Choroid plexus epithelial cell (primary cell): ENCODE data around the gene SPHKAP.

Experiments
- DNase-seq: peaks from one replicate; pipeline ENCODE4 v3.0.0-alpha.2; 2010; ENCODE audit warnings: low read depth
- H3K4me3 ChIP-seq: 2 replicates; pipeline ENCODE4 v1.5.1; 2011; ENCODE audit warnings: low read depth, mild to moderate bottlenecking, control low read depth, low read length, moderate library complexity
- TF ChIP-seq, protein P1 (sequence below): conservative IDR thresholded peaks from 2 replicates; pipeline ENCODE4 v1.5.1; 2011; ENCODE audit warnings: low read depth, mild to moderate bottlenecking, control low read depth, inconsistent platforms, low read length, moderate library complexity

Gene SPHKAP

GRCh38 chr2:228039752-228040534, 141.5 kb downstream of the SPHKAP start:
- no peak overlapping the region for H3K4me3 ChIP-seq
- TF ChIP-seq, protein P1, sequence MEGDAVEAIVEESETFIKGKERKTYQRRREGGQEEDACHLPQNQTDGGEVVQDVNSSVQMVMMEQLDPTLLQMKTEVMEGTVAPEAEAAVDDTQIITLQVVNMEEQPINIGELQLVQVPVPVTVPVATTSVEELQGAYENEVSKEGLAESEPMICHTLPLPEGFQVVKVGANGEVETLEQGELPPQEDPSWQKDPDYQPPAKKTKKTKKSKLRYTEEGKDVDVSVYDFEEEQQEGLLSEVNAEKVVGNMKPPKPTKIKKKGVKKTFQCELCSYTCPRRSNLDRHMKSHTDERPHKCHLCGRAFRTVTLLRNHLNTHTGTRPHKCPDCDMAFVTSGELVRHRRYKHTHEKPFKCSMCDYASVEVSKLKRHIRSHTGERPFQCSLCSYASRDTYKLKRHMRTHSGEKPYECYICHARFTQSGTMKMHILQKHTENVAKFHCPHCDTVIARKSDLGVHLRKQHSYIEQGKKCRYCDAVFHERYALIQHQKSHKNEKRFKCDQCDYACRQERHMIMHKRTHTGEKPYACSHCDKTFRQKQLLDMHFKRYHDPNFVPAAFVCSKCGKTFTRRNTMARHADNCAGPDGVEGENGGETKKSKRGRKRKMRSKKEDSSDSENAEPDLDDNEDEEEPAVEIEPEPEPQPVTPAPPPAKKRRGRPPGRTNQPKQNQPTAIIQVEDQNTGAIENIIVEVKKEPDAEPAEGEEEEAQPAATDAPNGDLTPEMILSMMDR = peak; percentile 78
- DNase-seq = peak; percentile 44

DNA sequence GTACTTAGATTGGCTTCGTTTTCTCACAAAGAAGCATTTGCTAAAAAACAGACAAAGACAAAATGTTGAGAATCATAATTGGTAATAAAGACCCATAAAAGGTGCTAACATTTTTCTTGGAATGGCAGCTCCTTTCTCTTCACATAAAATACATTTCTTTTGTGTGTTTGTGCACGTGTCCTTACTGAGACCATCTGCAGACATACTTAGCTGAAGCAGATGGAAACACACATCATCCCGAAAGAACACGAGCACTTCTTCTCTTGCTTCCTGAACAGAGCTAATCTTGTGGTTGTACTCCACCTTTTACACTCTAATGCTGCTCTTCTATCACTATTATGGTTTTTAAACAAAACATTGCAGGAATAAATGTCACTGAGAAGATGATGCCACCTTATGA, 142.5 kb downstream of the SPHKAP start:
- H3K4me3 ChIP-seq = no peak overlapping the region
- DNase-seq = no peak
- TF ChIP-seq, protein P1 = no peak

DNA sequence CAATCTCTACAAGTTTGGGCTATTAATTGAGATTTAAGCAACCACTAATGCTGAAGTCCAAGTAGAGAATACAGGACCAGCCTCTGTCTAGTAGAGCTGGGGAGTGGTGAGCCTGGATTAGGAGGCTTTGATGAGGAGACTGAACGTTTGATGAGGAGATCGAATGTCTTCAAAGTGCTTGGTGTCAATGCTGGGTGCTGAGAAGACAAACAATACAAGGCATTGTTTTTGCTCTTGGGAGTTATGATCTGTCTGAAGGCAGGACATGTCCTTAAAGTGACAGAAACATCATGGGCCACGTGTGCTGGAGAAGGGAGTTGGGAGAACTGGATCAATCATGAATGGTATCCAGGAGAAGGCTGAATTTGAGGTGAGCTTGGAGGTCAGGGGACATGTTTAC, 143.6 kb downstream of the SPHKAP start:
- no peak for DNase-seq
- H3K4me3 ChIP-seq = no peak overlapping the region
- TF ChIP-seq, protein P1 = no peak

DNA sequence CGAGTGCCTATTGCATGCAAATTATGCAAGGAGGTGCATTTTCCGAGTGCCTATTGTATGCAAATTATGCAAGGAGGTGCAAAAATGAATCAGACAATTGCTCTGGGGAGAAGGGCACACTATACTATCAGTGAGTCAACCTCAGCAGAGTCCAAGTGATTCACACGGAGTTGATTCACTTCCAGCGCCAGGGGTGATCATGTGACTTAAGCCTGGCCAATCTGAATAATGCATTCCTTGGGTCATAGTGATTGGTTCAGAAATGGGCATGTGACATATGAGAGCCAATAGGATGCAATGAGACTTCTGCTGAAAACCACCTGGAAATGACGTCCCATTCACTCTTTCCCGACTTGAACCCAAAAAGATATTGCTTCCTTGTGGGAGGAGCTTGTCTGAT, 157.9 kb downstream of the SPHKAP start:
- DNase-seq = no peak
- TF ChIP-seq, protein P1 = no peak
- H3K4me3 ChIP-seq = no peak overlapping the region

DNA sequence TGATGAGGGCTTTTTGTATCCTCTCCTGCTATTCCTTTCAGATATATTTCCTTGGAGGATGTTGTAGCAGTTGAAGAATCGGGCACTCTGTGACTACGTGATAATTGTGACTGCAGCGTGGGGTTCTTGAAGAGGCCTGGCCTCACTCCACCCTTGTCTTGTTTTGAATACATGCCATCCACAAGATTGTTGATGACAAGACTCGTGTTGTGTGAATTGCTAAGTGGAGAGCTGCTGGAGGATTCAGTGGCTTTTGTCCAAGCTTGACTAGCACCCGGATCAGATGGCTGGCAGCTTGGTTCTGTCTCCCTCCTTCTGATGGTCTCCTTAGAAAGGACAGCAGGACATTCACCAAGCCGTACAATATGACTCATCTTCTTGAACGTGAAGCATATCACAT, 163.2 kb downstream of the SPHKAP start:
- TF ChIP-seq, protein P1 = no peak
- DNase-seq = no peak
- no peak overlapping the region for H3K4me3 ChIP-seq

- TF ChIP-seq, protein P1 = no peak
- DNase-seq = no peak
- no peak overlapping the region for H3K4me3 ChIP-seq
Observed at GRCh38 chr2:228017784-228018183, 163.7 kb downstream of the SPHKAP start.

DNA sequence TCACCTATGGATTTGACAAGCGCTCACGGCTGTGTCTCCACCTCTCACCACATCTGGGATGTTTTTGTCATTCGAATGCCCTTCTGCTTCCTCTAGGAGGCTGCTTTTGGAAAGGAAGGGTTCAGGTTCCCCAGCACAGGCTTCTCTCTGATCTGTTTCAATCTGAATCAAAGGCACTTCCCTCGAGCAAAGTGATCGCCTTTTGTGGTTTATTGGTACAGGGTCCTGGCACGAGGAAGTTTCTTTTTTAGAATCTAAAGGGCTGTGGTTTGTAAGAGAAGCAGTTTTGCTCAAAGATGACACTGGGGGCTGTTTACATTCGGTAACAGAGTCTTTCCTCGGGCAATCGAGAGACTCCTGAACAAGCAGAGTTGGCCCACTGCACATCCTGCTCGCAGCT, 165.1 kb downstream of the SPHKAP start:
- no peak overlapping the region for H3K4me3 ChIP-seq
- no peak for DNase-seq
- TF ChIP-seq, protein P1 = no peak
